ENCODE data around the gene CXCL14.

DNA sequence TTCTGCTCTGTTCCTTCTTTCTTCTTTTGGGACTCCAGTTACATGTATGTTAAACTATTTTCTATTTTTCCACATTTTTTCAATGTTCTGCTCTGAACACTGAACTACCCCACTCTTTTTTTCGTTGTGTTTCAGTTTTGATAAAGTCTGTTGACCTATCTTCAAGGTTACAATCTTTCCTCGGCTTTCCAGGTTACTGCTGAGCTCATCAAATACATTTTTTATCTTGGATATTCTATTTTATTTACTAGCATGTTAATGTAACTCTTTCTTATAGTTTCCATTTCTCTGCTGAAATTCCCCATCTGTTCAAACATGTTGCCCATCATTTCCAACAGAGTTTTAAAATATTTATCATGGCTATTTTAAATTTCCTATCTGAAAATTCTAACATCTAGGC, 56.8 kb downstream of the CXCL14 start:
- TF ChIP-seq, protein P1, sequence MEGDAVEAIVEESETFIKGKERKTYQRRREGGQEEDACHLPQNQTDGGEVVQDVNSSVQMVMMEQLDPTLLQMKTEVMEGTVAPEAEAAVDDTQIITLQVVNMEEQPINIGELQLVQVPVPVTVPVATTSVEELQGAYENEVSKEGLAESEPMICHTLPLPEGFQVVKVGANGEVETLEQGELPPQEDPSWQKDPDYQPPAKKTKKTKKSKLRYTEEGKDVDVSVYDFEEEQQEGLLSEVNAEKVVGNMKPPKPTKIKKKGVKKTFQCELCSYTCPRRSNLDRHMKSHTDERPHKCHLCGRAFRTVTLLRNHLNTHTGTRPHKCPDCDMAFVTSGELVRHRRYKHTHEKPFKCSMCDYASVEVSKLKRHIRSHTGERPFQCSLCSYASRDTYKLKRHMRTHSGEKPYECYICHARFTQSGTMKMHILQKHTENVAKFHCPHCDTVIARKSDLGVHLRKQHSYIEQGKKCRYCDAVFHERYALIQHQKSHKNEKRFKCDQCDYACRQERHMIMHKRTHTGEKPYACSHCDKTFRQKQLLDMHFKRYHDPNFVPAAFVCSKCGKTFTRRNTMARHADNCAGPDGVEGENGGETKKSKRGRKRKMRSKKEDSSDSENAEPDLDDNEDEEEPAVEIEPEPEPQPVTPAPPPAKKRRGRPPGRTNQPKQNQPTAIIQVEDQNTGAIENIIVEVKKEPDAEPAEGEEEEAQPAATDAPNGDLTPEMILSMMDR (conservative IDR thresholded peaks at IDR 0.05; ENCODE audit: low read depth, low read length) = no peak
- no peak for TF ChIP-seq EZH2 (IDR thresholded peaks at IDR 0.05; ENCODE audit: low read length, unreplicated experiment)

All from PC-3 (cell line).